K562 (cell line): ENCODE data around the gene C1QL2. TPM values are rescaled to one million over a fixed set of nuclear protein-coding genes. Genes with fewer than 3 reads are reported as not detected.

ENCODE experiments used
- ATAC-seq: fragments of 200-7000 bp; cut with Tn5 transposase; 3 replicates; pipeline ENCODE4 v1.9.1; 2020; ENCODE audit warnings: moderate library complexity
- BruUV-seq: library from RNA; stranded (reverse); fragments of 400-500 nt; replicated peaks from 2 replicates; lab custom pipeline; 2021; lab: Mats Ljungman, UMichigan
- CTCF ChIA-PET: fragments of 300-600 bp; formaldehyde crosslinking; extraction: SDS; loops from one replicate; lab custom pipeline; 2021; ENCODE audit warnings: low intra/inter-chr PET ratio; lab: Yijun Ruan, JAX
- POLR2A ChIA-PET: fragments of 300-600, 350-650 bp; sonication (Branson Sonifier 250); formaldehyde crosslinking; extraction: SDS; loops from one replicate; lab custom pipeline; 2021; ENCODE audit warnings: antibody characterized with exemption, inconsistent platforms; lab: Yijun Ruan, JAX
- DNase-seq, 4 experiments: peaks; one replicate each; pipeline versions ENCODE4 v3.0.0 to v3.0.0-alpha.2; 2011 to 2018; ENCODE audit warnings: low spot score in 3 of 4, mixed read lengths in 3 of 4; ENCODE audit errors: extremely low read depth in 1 of 4
- FAIRE-seq: peaks from 2 replicates; lab custom pipeline; 2011; peaks lifted over from hg19 to GRCh38; lab: Jason Lieb, UNC
- H2AFZ ChIP-seq: 2 replicates; pipeline ENCODE4 v1.6.0; 2011; ENCODE audit warnings: low read depth, low read length, control low read depth, inconsistent platforms
- H3K27ac ChIP-seq: fragments of 200-600 bp; 3 replicates; pipeline ENCODE4 v1.8.0; 2011; ENCODE audit warnings: low read depth, mild to moderate bottlenecking, control low read depth, inconsistent platforms, low read length, moderate library complexity, mixed read lengths; ENCODE audit errors: extremely low read depth
- H3K27me3 ChIP-seq, 2 experiments: fragments of 300-600 bp in 1 of 2; 2 replicates in 1 of 2; 3 replicates in 1 of 2; pipeline versions ENCODE4 v1.6.0 to v1.8.0; 2011; ENCODE audit warnings: inconsistent platforms in 2 of 2, low read length in 2 of 2, mild to moderate bottlenecking in 1 of 2, mixed read lengths in 1 of 2, moderate library complexity in 1 of 2; ENCODE audit not compliant: control insufficient read depth in 2 of 2, insufficient read depth in 2 of 2
- H3K36me3 ChIP-seq: fragments of 300-600 bp; 3 replicates; pipeline ENCODE4 v1.8.0; 2011; ENCODE audit warnings: mild to moderate bottlenecking, low read length, inconsistent platforms; ENCODE audit not compliant: control insufficient read depth, insufficient read depth
- H3K4me1 ChIP-seq, 2 experiments: fragments of 200-600 bp in 1 of 2; replicated peaks in 1 of 2; 2 replicates in 1 of 2; 3 replicates in 1 of 2; pipeline versions ENCODE4 v1.5.1 to v1.8.0; 2011; ENCODE audit warnings: inconsistent platforms in 2 of 2, low read length in 2 of 2, mild to moderate bottlenecking in 1 of 2, mixed read lengths in 1 of 2, moderate library complexity in 1 of 2; ENCODE audit not compliant: control insufficient read depth in 2 of 2, insufficient read depth in 2 of 2
- H3K4me2 ChIP-seq: 2 replicates; pipeline ENCODE4 v1.6.1; 2011; ENCODE audit warnings: low read length, control low read depth, inconsistent platforms, mixed read lengths; ENCODE audit not compliant: insufficient read depth
- H3K4me3 ChIP-seq: fragments of 200-600 bp; sonication (generic), shearing (Covaris generic); 2 replicates; pipeline ENCODE4 v1.5.1; 2016; ENCODE audit warnings: control low read depth, inconsistent platforms
- H3K79me2 ChIP-seq: fragments of 200-600 bp; 3 replicates; pipeline ENCODE4 v1.8.0; 2011; ENCODE audit warnings: low read length, inconsistent platforms; ENCODE audit not compliant: control insufficient read depth, insufficient read depth
- H3K9ac ChIP-seq, 2 experiments: 2 replicates each; pipeline versions ENCODE4 v1.6.0 to v1.6.1; 2011; ENCODE audit warnings: low read depth in 2 of 2, low read length in 2 of 2, control low read depth in 1 of 2, inconsistent platforms in 1 of 2, mild to moderate bottlenecking in 1 of 2, mixed read lengths in 1 of 2; ENCODE audit not compliant: insufficient read depth in 1 of 2
- H3K9me1 ChIP-seq: one replicate; pipeline ENCODE4 v1.6.0; 2011; ENCODE audit warnings: inconsistent platforms, mild to moderate bottlenecking, low read length, moderate library complexity; ENCODE audit not compliant: control insufficient read depth, insufficient read depth
- H3K9me3 ChIP-seq: replicated peaks from 2 replicates; pipeline ENCODE4 v1.5.1; 2011; ENCODE audit warnings: low read depth, low read length, inconsistent platforms; ENCODE audit not compliant: control insufficient read depth, insufficient read depth
- H4K20me1 ChIP-seq: replicated peaks from 2 replicates; pipeline ENCODE4 v1.6.1; 2011; ENCODE audit warnings: low read length, inconsistent platforms, mixed read lengths; ENCODE audit not compliant: control insufficient read depth, insufficient read depth
- ADNP ChIP-seq: fragments of 200-800 bp; sonication (Bioruptor generic); IDR thresholded peaks from 2 replicates; pipeline ENCODE4 v1.6.1; 2016; ENCODE audit warnings: missing genetic modification characterization, missing compliant biosample characterization
- CEBPB ChIP-seq: fragments of 450-650 bp; IDR thresholded peaks from 2 replicates; pipeline ENCODE4 v1.6.1; 2016; ENCODE audit warnings: missing genetic modification characterization, missing compliant biosample characterization
- FOSL1 ChIP-seq: fragments of 200-800 bp; sonication (Bioruptor generic); conservative IDR thresholded peaks from 2 replicates; pipeline ENCODE4 v1.6.1; 2016; ENCODE audit warnings: missing genetic modification characterization, missing compliant biosample characterization
- HMG20A ChIP-seq: fragments of 450-650 bp; formaldehyde crosslinking; conservative IDR thresholded peaks from 2 replicates; pipeline ENCODE4 v1.4.0; 2020; ENCODE audit warnings: mild to moderate bottlenecking, mixed read lengths
- SMARCA5 ChIP-seq: fragments of 450-650 bp; IDR thresholded peaks from 2 replicates; pipeline ENCODE4 v1.6.1; 2016
- ZNF175 ChIP-seq: fragments of 200-800 bp; sonication (Bioruptor generic); IDR thresholded peaks from 2 replicates; pipeline ENCODE4 v1.6.1; 2016; ENCODE audit warnings: low read depth, mild to moderate bottlenecking, missing genetic modification characterization, missing compliant biosample characterization
- WGBS: fragments of 100-300 bp; shearing (Covaris generic); methylation state at CpG from one replicate; pipeline ENCODE4 v1.1.6; 2016; ENCODE audit warnings: low coverage, mixed read lengths; ENCODE audit not compliant: insufficient coverage; ENCODE audit errors: missing lambda C conversion rate; 5-methylcytosine and 5-hydroxymethylcytosine counted together
- in situ Hi-C: fragments of 300-500 bp; cut with MboI; formaldehyde crosslinking; loops from 4 replicates; pipeline ENCODE4 v1.15.0; 2018; ENCODE audit warnings: inconsistent platforms, mixed read lengths
- intact Hi-C: fragments of 100-400 bp; cut with micrococcal nuclease; formaldehyde crosslinking; loops from 2 replicates; pipeline ENCODE4 v1.14.2; 2022
- polyA plus RNA-seq, 8 experiments: library from polyadenylated mRNA; depleted of rRNA in 4 of 8; stranded (reverse) in 5 of 8; unstranded in 3 of 8; fragments of >200 nt; fragmentation: Nextera tagmentation in 2 of 8; fragmentation: Illumina TruSeq in 1 of 8; extraction: Ambion mirVana in 2 of 8; extraction: Trizol in 1 of 8; gene quantifications; 2 replicates each; pipeline versions ENCODE4 v1.2.1 to v1.2.3, GENCODE V29; 2011 to 2014; ENCODE audit warnings: inconsistent platforms in 1 of 8, missing spikeins in 1 of 8
- total RNA-seq, 7 experiments: library from RNA; depleted of rRNA in 6 of 7; stranded (reverse); fragments of >200 nt in 6 of 7; fragmentation: Illumina TruSeq in 2 of 7; extraction: Trizol in 2 of 7; gene quantifications; 2 replicates each; pipeline versions ENCODE4 v1.2.1 to v1.2.3, GENCODE V29; 2011 to 2021; ENCODE audit warnings: low replicate concordance in 1 of 7
- TF ChIP-seq, protein P1 (sequence below): fragments of 450-650 bp; IDR thresholded peaks from 2 replicates; pipeline ENCODE4 v1.6.1; 2016; ENCODE audit warnings: antibody characterized with exemption

The C1QL2 gene
- total and polyA plus RNA-seq, 9 of the 15 experiments (the other 6 are each of a cell fraction or from before 2014, with no cell fraction given) = not detected

DNA sequence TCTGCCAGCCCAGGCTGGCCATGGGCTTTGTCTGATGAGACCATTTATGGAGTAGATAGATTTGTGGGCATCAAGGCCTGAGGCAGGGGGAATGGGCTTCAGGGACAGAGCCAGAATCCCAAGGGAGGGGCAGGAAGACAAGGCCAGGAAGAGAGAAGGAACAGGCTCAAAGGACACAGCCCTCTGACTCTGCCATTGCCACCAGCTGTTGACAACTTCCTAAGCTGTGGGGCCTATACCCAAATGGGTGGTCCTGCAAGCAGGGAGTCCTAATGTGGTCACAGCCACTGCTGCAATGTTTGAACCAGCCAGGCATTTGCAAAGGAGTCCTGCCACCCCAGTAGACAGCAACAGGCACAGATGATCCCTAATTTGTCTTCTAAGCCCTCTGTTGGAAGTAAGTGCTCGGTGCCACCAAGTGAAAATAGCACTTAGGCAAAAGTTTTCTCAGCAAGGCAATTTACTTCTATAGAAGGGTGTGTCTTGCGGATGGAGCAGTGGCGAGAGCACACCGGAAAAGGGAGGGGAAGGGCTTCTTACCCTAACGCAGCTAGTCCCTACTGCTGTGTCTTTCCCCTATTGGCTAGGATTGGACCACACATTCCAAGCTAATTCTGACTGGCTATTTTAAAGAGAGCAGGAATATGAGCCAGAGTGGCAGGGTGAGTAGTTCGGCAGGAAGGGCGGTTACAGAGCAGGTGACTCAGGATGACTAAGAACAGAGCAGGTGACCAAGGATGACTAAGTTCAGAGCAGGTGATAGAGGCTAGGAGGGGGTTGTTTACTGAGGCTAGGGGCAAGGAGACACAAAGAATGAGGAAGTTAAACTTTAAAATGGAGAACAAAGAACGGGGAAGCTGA lies 47.2 kb downstream of the C1QL2 start:
- intact Hi-C loops = no loop called here
- H3K9me1 ChIP-seq = no peaks in the 10 kb centered on the region
- TF ChIP-seq FOSL1 (tag) (peak; percentile 29; the same call in 1 of the 2 replicates), ZNF175 (CRISPR knock-in tag) (no peak)
- TF ChIP-seq, all 486 proteins: peak for 1
- H3K4me1 ChIP-seq = no peaks in the 10 kb centered on the region
- ChIA-PET POLR2A (interaction anchor here (0.6 kb wide), 1 partner anchor 353 kb away, joined by 3 read pairs; no protein-coding TSS in a partner anchor), CTCF (interaction anchor here (0.6 kb wide), 1 partner anchor 336 kb away, joined by 3 read pairs; no protein-coding TSS in a partner anchor)
- no peak overlapping the region for H2AFZ ChIP-seq
- DNase-seq (no peak), ATAC-seq (no peak), FAIRE-seq (peak; percentile 35)
- H3K4me2 ChIP-seq = no peak overlapping the region
- no peak overlapping the region for H3K27ac ChIP-seq
- H3K79me2 ChIP-seq = no peaks in the 10 kb centered on the region
- no TSS peak for BruUV-seq
- H3K4me3 ChIP-seq = no peak overlapping the region
- no peaks in the 10 kb centered on the region for H3K9me3 ChIP-seq
- in situ Hi-C loops = no loop called here
- WGBS = 4% methylated on average over 8 of the region's 8 CpGs
- no peak overlapping the region for H3K9ac ChIP-seq
- H3K27me3 ChIP-seq = peaks cover 0 to 11% of the 10 kb centered on the region in 2 experiments; a peak in 2 of 5 replicates
- H4K20me1 ChIP-seq = peaks cover under 1% of the 10 kb centered on the region; the same call in 1 of the 2 replicates
- no peaks in the 10 kb centered on the region for H3K36me3 ChIP-seq

DNA sequence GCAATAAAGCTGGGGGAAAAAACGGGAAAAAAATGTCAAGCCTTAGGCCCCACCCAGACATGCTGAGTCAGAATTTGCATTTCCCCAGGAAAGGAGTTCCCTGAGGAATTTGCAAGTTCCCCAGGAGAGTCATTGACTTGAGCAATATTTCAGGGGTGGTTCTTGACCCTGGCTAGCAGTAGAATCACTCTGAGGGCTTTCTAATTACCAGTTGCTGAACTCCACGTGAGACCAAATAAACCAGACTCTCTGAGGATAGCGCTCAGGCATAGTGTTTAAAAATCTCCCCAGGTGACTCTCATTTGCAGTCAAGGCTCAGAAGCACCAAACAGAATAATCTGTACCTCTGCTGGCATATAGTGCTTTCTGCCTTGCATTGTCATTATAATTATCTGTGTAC lies 48.7 kb downstream of the C1QL2 start:
- in situ Hi-C loops (no loop called here), intact Hi-C loops (no loop called here)
- H3K9ac ChIP-seq = no peak overlapping the region
- H3K79me2 ChIP-seq = no peaks in the 10 kb centered on the region
- 0% methylated on average over 3 of the region's 3 CpGs for WGBS
- BruUV-seq = no TSS peak
- H2AFZ ChIP-seq = no peak overlapping the region
- H3K36me3 ChIP-seq = no peaks in the 10 kb centered on the region
- no peaks in the 10 kb centered on the region for H3K4me1 ChIP-seq
- DNase-seq (no peak), ATAC-seq (no peak), FAIRE-seq (no peak)
- no peak overlapping the region for H3K4me3 ChIP-seq
- CTCF ChIA-PET = interaction anchor here (0.6 kb wide), 1 partner anchor 248 kb away, joined by 3 read pairs; no protein-coding TSS in a partner anchor
- H3K27me3 ChIP-seq = peaks cover 0 to 11% of the 10 kb centered on the region in 2 experiments; a peak in 1 of 5 replicates
- no peaks in the 10 kb centered on the region for H3K9me3 ChIP-seq
- no peak overlapping the region for H3K4me2 ChIP-seq
- no peaks in the 10 kb centered on the region for H3K9me1 ChIP-seq
- H3K27ac ChIP-seq = no peak overlapping the region
- no peaks in the 10 kb centered on the region; the same call in 1 of the 2 replicates for H4K20me1 ChIP-seq
- POLR2A ChIA-PET = no interaction called here
- TF ChIP-seq SMARCA5 (no peak), CEBPB (tag) (no peak), HMG20A (CRISPR knock-in tag) (no peak), ADNP (tag) (no peak)
- TF ChIP-seq, protein P1, sequence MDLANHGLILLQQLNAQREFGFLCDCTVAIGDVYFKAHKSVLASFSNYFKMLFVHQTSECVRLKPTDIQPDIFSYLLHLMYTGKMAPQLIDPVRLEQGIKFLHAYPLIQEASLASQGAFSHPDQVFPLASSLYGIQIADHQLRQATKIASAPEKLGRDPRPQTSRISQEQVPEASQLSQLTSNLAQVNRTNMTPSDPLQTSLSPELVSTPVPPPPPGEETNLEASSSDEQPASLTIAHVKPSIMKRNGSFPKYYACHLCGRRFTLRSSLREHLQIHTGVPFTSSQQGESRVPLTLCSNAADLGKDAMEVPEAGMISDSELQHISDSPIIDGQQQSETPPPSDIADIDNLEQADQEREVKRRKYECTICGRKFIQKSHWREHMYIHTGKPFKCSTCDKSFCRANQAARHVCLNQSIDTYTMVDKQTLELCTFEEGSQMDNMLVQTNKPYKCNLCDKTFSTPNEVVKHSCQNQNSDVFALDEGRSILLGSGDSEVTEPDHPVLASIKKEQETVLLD = no peak
